GM19395 (cell line): ENCODE data around the gene IL6ST.
A peak's percentile ranks its signal among the peaks of the same experiment; 100 is the strongest.

Experiments used
- ATAC-seq: cut with Tn5 transposase; IDR thresholded peaks from one replicate; pipeline ENCODE4 v1.9.1; 2021; ENCODE audit warnings: mild to moderate bottlenecking, moderate library complexity; ENCODE audit not compliant: unreplicated experiment

Gene IL6ST

GRCh38 chr5:55923177-55923771 lies 71.5 kb downstream of the IL6ST start:
- ATAC-seq, result no peak

GRCh38 chr5:55921617-55922016 lies 73.1 kb downstream of the IL6ST start:
- no peak for ATAC-seq

DNA sequence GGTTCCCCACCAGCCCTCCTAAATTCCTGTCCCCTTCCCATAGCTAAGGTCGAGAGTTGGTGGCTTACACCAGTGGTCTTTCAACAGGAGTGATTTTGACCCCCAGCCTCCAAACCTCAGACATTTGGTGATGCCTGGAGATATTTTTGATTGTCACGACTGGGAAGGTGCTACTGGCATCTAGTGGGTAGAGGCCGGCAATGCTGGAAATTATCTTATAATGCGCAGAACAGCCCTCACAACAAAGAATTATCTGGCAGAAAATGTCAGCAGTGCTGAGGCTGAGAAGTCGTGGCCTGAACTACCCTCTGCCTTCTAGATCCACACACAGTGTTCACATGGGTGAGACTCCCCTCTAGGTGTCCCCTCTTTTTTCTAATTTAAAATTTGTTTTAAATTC lies 74.0 kb downstream of the IL6ST start:
- no peak for ATAC-seq

GRCh38 chr5:55919625-55920024 lies 75.1 kb downstream of the IL6ST start:
- ATAC-seq, result peak; percentile 50

DNA sequence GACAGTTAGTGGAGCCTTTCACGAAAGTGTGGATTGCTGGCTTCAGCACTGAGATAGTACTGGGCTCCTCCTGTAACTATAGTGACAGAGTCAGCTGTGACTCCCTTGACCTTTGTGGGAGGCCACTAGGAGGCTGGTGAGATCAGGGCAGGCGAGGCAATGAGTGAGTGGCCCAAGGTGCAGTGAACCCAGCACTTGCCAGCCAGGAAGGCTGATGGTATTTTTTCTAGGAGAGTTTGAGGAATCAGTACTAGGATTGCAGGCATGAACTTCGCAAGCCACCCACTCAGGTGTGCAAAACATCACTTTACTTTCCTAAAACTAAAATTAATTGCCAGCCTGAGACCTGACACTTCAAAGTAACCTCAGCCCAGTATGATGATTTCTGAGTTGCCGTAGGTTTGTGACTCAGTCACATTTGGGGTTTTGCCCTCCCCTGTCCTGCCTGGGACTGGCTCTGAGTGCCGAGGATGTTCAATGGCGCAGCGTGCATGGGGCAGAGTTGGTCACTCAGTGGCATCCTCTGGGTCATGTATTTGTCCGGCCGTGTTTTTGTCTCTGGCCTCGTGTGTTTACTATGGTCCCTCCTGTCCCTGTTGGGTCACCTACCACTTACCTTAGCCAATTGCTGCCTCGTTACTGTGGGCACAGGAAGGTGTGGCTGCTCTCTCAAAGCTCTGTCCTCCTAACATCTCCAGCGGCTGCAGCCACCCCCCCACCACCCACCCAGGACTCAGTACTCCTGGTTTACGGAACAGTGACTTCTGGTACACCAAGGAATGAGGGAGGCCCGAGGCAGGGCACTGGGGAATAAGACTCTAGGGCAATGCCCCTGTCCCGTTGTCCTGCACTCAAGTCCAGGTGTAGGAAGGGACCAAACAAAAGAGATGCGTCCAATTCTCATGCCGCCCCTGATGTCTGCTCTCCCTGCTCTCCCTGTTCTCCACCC lies 76.4 kb downstream of the IL6ST start:
- no peak for ATAC-seq

GRCh38 chr5:55917402-55918086 lies 77.2 kb downstream of the IL6ST start:
- no peak for ATAC-seq

DNA sequence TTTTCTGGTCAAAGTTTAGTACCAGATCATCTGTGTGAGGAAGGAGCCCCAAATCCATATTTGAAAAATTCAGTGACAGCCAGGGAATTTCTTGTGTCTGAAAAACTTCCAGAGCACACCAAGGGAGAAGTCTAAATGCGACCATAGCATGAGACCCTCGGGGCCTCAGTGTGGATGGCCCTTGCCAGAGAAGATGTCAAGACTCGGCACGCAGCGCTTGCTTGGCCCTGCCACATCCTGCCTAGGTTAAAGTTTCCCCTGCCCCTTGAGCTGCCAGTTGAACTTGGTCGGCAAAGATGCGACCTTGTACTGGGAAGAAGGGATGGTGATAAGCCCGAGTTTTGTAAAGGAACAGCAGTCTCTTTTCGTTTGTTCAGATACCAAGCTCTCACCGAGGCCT lies 77.8 kb downstream of the IL6ST start:
- ATAC-seq, result no peak

DNA sequence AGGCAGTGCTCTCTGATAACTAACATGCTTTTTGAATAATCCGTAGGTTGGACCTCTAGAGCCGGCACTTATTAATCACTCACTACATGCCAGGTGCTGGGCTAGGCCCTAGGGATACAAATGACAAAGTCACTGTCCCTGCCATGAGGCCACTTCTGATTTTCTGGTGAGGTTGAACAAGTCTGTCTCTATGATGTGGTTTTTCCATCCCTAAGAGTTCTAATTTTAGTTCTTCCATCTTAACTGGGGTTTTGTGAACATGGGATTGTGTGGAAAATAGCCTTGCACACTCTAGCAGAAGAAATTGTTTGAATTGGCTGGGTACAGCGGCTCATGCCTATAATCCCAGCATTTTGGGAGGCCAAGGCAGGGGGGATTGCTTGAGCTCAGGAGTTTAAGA lies 79.0 kb downstream of the IL6ST start:
- ATAC-seq, result no peak

GRCh38 chr5:55914971-55915370 lies 79.8 kb downstream of the IL6ST start:
- ATAC-seq, result no peak

DNA sequence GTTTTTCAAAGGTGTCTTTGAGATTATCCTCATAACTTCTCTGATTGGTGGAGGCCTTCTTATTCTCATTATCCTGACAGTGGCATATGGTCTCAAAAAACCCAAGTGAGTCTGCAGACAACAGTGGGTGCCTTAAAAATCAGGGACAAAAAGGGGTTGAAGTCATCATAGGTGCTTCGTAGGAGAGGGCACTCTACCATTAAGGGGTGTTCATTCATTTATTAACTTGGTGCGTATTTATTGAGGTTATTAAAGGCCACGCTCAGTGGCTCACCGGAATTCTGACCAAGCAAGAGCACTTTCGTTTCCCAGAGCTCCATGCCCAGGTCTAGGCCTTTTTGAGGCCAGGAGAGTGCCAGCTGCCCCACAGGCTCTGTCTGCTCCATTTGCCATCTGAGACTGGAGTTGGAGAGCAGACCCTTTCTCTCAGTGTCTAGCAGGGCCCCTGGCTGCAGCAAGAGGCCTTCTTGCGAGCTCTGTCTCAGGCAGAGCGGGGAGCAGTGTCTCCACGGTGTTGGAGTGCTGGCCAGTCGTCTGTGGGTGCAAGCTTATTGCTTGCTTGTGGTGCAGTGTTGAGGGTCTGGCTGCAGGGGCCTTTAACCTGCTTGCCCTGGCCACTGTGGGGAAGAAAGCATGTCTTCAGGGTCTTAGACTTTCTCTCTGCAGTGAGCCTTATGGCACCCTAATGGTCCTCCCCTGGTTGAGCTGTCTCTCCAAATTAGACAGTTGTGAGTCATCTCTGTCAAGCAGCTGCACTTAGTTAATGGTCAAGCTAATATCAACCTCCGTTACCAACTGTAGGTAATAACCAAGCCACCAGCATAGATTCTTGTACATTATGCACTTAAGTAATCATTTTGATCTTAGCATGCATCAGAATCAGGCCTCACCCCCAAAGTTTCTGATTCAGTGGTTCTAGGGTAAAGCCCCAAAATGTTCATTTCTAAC lies 81.0 kb downstream of the IL6ST start:
- peak; percentile 95 for ATAC-seq

- ATAC-seq, result no peak
These were observed 82.7 kb downstream of the IL6ST start for GRCh38 chr5:55911784-55912653.

GRCh38 chr5:55908804-55909203 lies 86.0 kb downstream of the IL6ST start:
- ATAC-seq, result no peak

- ATAC-seq, result no peak
These were observed 86.8 kb downstream of the IL6ST start for GRCh38 chr5:55907927-55908326.

DNA sequence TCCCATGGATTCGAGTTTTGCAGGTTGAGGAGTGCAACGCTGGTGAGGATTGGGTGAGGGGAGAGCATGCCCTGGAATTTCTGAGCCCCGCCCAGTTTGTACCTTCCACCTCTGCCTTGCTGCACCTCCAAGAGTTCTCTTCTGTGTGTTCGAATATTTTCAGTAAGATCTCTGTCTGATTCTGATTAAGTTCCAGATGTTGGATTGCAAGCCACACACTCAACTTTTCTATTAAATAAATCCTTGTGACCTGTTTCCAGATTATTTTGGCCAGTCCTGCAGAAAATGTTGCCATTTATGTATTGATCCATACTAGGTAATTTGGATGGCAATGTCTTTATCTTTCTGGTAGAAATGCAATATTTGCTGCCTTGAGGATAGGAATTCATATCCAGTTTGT lies 89.5 kb downstream of the IL6ST start:
- no peak for ATAC-seq

DNA sequence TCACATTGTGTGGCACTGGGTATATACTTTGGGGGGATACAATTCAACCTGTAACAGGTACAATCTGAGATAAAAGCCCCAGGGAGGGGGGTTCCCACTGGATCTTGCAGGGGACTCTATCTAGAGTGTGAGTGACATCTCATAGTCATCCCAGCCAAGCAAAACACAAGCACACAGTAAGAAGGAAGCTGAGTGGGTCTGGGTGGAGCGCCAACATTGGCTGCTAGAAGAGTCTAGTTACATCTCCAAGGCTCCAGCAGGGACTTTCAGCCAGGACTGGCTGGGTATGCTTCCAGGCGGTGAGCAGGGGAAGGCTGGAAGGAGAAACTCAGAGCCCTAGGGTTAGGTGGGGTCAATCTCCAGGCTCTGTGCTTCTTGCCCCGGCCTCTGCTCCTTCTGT lies 90.6 kb downstream of the IL6ST start:
- ATAC-seq, result no peak

GRCh38 chr5:55903121-55903701 lies 91.6 kb downstream of the IL6ST start:
- ATAC-seq, result peak; percentile 86

- ATAC-seq, result no peak
These were observed 92.1 kb downstream of the IL6ST start for GRCh38 chr5:55902696-55903095.

GRCh38 chr5:55900776-55901175 lies 94.0 kb downstream of the IL6ST start:
- no peak for ATAC-seq

- ATAC-seq, result no peak
These were observed 94.7 kb downstream of the IL6ST start for GRCh38 chr5:55900068-55900467.
